Stimulated activated effector memory CD8-positive, alpha-beta T cell treated with anti-CD3 and anti-CD28 coated beads, Interleukin-12 subunit alpha, Interleukin-12 subunit beta, amount 100 ng/mL, for 72 hours (primary cell): ENCODE data around the gene SHLD1.
"Not testable (repeated sequence)": the region's sequence is repeated elsewhere in the genome, so short reads cannot be mapped to it uniquely, and the experiment has no call there.

Experiments used
- ATAC-seq: fragments of 150-1000 bp; cut with Tn5 transposase; 2 replicates; pipeline ENCODE4 v1.10.0; 2021
- DNase-seq, 2 donors: peaks; one replicate each; pipeline ENCODE4 v3.0.0; 2021 to 2022; ENCODE audit warnings: low spot score in 2 of 2
- H3K27ac Mint-ChIP-seq: one replicate; pipeline ENCODE4 v1.8.0; 2022; ENCODE audit warnings: mild to moderate bottlenecking, mixed read lengths
- H3K36me3 Mint-ChIP-seq: one replicate; pipeline ENCODE4 v1.8.0; 2022; ENCODE audit warnings: mild to moderate bottlenecking, mixed read lengths
- H3K4me1 Mint-ChIP-seq: one replicate; pipeline ENCODE4 v1.8.0; 2022; ENCODE audit warnings: mixed read lengths
- H3K4me3 Mint-ChIP-seq: one replicate; pipeline ENCODE4 v1.8.0; 2022; ENCODE audit warnings: mild to moderate bottlenecking, mixed read lengths
- H3K9me3 Mint-ChIP-seq: one replicate; pipeline ENCODE4 v1.8.0; 2022; ENCODE audit warnings: mixed read lengths

The SHLD1 gene

DNA sequence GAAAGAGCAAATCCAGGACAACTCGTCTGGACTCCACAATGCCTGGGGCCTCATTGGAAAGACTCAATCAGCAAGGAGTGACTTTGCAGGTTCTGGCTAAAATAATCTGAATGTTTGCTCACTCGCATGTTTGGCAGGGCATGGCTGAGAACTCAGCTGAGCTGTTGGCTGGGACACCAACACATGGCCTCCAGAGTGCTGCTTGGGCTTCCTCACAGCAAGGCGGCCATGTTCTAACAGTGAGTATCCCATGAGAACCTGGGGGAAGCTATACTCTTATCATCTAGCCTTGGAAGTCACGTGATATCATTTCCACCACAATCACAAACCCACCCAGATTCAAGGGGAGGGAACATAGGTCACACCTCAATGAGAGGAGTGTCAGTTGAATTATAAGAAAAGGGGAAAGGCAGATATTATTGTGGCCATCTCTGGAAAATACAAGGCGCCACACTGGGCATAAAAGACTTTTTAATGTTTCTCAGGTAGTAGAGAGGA is 23.1 kb upstream of the SHLD1 start:
- no peak overlapping the region for H3K27ac Mint-ChIP-seq
- peaks cover 3% of the 10 kb centered on the region for H3K9me3 Mint-ChIP-seq
- no peak overlapping the region for H3K4me3 Mint-ChIP-seq
- no peak for ATAC-seq
- no peaks in the 10 kb centered on the region for H3K36me3 Mint-ChIP-seq
- H3K4me1 Mint-ChIP-seq = no peaks in the 10 kb centered on the region
- no peak for DNase-seq

DNA sequence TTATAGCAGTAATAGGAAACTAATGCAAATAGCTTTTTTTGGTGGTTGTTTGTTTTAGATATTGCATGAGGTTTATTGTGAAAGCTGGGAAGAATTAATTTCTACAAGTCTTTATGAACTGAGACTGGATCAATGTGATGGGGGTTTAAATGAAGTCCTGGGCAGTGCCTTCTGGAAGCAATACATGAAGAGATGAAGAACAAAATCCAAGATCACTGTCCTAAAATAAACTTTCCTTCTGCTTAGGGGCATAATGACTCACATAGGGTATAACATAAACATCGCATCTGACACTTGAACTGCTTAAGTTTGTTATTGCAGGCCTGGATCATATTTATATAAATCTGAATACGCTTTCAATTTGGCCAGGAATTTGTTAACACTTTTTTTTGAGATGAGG is 20.9 kb upstream of the SHLD1 start:
- Mint-ChIP-seq H3K36me3 (no peaks in the 10 kb centered on the region), H3K9me3 (peaks cover 3% of the 10 kb centered on the region), H3K4me1 (no peaks in the 10 kb centered on the region), H3K27ac (no peak overlapping the region), H3K4me3 (no peak overlapping the region)
- ATAC-seq (no peak), DNase-seq (no peak)

DNA sequence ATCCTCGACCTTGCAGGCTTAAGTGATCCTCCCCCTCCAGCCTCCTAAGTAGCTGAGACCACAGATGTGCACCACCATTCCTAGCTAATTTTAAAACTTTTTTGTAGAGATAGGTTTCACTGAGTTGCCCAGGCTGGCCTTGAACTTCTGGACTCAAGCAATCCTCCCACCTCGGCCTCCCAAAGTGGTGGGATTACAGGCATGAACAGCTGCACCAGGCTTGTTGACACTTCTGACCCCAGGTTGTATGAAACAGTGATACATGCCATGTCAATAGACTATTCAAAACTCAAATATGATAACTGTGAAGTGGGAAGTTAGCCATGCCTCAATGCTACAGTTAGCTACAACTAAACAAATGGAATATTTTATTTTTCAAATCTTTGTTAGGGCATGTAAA is 20.1 kb upstream of the SHLD1 start:
- no peak for ATAC-seq
- H3K9me3 Mint-ChIP-seq = peaks cover 3% of the 10 kb centered on the region
- no peaks in the 10 kb centered on the region for H3K4me1 Mint-ChIP-seq
- H3K4me3 Mint-ChIP-seq = no peak overlapping the region
- no peaks in the 10 kb centered on the region for H3K36me3 Mint-ChIP-seq
- H3K27ac Mint-ChIP-seq = no peak overlapping the region
- DNase-seq = no peak

DNA sequence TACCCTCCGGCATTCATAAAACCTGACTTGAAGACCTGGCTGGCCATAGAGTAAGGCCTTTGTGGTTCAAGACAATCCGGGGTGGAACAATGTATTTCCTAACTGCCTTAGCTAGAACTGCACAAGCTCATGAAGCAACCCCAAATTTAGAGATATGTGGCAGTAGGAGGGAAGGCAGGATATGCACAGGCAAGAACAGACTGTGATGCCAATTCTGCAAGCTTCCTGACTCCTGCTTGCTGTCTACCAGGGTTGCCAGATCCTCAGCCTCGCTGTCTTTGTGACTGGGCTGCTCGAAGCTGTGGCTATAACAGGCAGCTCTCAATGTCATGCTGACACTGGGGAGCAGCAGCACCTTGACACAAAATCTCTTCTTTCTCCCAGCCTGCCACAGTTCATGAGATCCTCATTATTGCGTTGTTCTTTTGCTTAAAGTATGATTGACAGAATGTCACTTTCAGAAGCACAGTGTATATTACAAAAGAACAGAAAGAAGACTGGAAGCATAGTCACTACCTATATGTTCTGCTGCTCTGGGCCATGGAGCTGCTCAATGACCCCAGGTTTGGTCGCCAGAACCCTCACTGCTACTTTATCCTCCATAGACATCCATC is 18.3 kb upstream of the SHLD1 start:
- Mint-ChIP-seq H3K36me3 (no peaks in the 10 kb centered on the region), H3K9me3 (peaks cover 3% of the 10 kb centered on the region), H3K4me3 (no peak overlapping the region), H3K27ac (no peak overlapping the region), H3K4me1 (no peaks in the 10 kb centered on the region)
- no peak for ATAC-seq
- DNase-seq = no peak

DNA sequence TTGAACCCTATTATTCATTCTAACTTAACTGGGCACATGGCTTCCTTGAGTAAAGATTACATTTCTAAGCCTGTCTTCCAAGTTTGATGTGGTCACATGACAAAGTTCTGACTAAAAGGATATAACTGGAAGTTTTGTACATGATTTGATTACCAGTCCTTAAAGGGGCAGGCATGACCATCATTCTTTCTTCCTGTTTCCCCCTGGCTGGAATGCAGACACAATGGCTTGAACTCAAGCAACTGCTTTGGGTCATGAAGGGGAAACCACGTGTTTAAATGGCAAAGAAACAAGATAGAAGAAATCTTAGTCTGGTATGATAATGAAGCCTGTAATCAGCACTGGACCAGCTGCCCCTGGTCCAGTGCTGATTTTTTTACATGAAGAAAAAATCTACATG is 15.6 kb upstream of the SHLD1 start:
- Mint-ChIP-seq H3K4me3 (no peak overlapping the region), H3K36me3 (no peaks in the 10 kb centered on the region), H3K9me3 (no peaks in the 10 kb centered on the region), H3K4me1 (no peaks in the 10 kb centered on the region), H3K27ac (no peak overlapping the region)
- ATAC-seq = no peak
- no peak for DNase-seq

DNA sequence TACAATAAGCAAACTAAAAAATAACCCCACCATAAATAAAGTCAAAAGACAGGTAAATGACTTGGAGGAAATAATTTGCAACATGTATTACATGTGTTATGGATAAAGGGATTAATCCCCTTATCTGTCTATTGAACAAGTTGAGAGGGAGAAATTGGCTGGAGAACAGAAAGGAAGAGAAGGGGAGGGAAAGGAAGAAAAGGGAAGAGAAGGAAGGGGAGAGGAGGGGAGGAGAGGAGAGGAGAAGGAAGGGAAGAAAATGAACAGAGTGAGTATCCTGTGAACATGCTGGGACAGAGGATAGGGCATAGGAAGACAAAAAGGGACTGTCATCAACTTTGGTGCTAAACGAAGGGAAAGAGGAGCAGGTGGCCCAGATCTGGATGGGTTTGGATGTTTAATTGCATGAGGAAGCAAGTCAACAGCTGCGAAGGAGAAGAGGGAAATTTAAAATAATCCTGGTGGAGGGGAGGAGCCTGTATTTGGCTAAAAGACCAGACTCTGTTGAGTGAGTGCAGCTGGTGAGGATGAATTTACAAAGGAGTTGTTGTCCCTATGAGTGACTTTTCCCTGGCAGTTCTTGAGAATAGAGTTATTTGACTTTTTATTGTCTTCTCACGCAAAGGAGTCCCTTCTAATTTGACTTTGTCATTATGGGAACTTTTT is 14.2 kb upstream of the SHLD1 start:
- no peak overlapping the region for H3K4me3 Mint-ChIP-seq
- no peaks in the 10 kb centered on the region for H3K9me3 Mint-ChIP-seq
- no peaks in the 10 kb centered on the region for H3K36me3 Mint-ChIP-seq
- H3K27ac Mint-ChIP-seq = no peak overlapping the region
- DNase-seq (no peak), ATAC-seq (no peak)
- H3K4me1 Mint-ChIP-seq = no peaks in the 10 kb centered on the region

DNA sequence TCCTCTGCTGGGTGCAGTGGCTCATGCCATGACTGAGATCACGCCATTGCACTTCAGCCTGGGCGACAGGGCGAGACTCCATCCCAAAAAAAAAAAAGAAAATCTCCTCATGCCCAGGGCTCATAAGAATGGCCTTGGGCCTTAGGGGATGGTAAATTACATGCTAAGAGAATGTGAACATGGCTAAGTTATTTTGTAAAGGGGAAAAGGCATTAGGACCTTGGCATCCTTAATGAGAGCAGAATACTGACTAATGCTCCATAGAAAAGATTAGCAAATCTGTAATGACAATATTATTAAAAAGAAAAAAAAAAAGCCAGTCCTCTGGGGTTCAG is 12.6 kb upstream of the SHLD1 start:
- no peak overlapping the region for H3K27ac Mint-ChIP-seq
- no peak overlapping the region for H3K4me3 Mint-ChIP-seq

DNA sequence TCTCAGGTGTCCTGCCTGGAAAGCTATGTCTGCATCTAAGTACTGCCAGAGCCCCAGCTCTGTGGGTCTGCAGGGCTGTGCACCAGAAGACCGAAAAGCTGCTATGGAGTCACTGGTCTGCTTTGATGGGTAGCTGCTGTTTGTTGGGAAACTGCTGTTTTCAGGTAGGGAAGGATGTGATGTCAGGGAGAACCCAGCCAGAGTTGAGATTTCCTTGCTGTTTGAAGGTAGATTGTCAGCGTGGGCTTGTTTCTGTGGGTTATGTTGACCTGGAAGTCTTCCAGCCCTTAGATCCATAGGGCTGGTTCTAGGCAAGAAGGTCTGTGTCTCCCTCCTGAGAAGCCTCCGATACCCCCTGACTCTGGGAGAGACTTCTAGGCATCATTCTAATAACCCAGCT is 12.2 kb upstream of the SHLD1 start:
- no peak overlapping the region for H3K4me3 Mint-ChIP-seq
- no peak overlapping the region for H3K27ac Mint-ChIP-seq
- no peak for ATAC-seq

More for the DNA sequence above, 12.6 kb upstream of the SHLD1 start:
- Mint-ChIP-seq H3K4me1 (no peaks in the 10 kb centered on the region), H3K36me3 (no peaks in the 10 kb centered on the region), H3K9me3 (no peaks in the 10 kb centered on the region)
- DNase-seq (no peak), ATAC-seq (no peak)

DNA sequence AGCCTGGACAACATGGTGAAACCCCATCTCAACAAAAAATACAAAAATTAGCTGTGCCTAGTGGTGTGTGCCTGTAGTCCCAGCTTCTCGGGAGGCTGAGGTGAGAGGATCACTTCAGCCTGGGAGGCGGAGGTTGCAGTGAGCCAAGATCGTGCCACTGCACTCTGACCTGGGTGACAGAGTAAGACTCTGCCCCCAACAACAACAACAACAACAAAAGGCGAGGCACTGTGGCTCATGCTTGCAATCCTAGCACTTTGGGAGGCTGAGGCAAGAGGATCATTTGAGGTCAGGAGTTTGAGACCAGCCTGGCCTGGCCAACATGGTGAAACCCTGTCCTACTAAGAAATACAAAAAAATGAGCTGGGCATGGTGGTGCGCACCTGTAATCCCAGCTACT is 9.6 kb upstream of the SHLD1 start:
- not testable (repeated sequence) for H3K4me1 Mint-ChIP-seq, DNase-seq, H3K9me3 Mint-ChIP-seq, H3K27ac Mint-ChIP-seq, H3K4me3 Mint-ChIP-seq, H3K36me3 Mint-ChIP-seq, ATAC-seq

More for the DNA sequence above, 12.2 kb upstream of the SHLD1 start:
- DNase-seq = no peak
- Mint-ChIP-seq H3K4me1 (no peaks in the 10 kb centered on the region), H3K36me3 (no peaks in the 10 kb centered on the region), H3K9me3 (no peaks in the 10 kb centered on the region)

DNA sequence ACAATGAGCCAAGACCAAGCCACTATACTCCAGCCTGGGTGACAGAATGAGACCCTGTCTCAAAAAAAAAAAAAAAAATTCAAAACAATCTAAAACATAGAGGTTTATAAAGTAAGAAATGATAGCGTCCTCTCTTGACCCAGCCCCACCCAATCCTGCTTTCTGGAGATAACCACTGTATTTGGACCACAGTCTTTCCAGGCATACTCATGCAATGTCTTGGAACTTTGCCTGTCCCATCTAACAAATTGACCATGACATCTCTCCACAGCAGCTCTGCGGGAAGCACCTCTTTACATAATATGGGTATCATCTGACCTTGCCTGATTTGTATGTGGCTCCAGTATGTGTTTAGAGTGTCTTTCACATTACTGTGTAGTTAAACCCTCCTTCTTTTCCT is 9.1 kb upstream of the SHLD1 start:
- no peak for ATAC-seq
- Mint-ChIP-seq H3K9me3 (no peaks in the 10 kb centered on the region), H3K27ac (no peak overlapping the region), H3K4me3 (no peak overlapping the region), H3K4me1 (no peaks in the 10 kb centered on the region), H3K36me3 (no peaks in the 10 kb centered on the region)
- no peak for DNase-seq

DNA sequence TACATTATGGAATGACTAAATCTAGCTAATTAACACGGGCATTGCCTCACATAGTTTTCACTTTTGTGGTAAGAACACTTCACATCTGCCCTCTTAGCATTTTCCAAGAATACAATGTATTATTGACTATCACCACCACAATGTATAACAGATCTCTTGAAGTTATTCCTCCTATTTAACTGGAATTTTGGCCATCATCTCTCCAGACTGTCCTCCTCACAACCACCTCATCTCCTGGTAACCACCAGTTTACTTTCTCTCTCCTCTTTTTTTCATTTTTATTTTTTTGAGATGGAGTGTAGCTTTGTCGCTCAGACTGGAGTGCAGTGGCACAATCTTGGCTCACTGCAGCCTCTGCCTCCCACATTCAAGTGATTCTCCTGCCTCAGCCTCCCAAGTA is 8.2 kb upstream of the SHLD1 start:
- no peak for DNase-seq
- H3K36me3 Mint-ChIP-seq = no peaks in the 10 kb centered on the region
- H3K27ac Mint-ChIP-seq = no peak overlapping the region
- no peaks in the 10 kb centered on the region for H3K4me1 Mint-ChIP-seq
- no peaks in the 10 kb centered on the region for H3K9me3 Mint-ChIP-seq
- no peak overlapping the region for H3K4me3 Mint-ChIP-seq
- ATAC-seq = no peak

DNA sequence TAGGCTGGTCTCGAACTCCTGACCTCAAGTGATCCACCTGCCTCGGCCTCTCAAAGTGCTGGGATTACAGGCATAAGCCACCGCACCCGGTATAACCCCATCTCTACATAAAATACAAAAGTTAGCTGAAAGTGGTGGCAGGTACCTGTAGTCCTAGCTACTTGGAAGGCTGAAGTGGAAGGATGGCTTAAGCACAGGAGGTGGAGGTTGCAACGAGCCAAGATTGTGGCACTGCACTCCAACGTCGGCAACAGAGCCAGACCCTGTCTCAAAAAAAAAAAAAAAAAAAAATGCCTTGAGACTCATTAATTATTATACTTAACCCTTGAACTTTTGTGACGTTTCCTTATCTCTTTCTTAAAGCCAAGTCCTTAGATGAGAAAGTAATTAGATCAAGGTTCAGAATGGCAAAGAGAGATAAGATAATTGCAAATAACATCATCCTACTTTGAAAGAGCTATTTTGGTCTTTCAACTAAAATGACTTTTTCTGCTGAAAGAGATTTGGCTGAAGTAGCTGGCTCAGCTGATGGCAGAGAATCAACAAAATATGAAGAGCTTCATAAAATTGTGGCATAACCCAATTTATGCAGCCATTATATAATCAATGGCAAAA is 4.7 kb upstream of the SHLD1 start:
- H3K4me1 Mint-ChIP-seq = no peaks in the 10 kb centered on the region
- no peak overlapping the region for H3K4me3 Mint-ChIP-seq
- ATAC-seq (no peak), DNase-seq (no peak)
- no peaks in the 10 kb centered on the region for H3K9me3 Mint-ChIP-seq
- no peaks in the 10 kb centered on the region for H3K36me3 Mint-ChIP-seq
- no peak overlapping the region for H3K27ac Mint-ChIP-seq

DNA sequence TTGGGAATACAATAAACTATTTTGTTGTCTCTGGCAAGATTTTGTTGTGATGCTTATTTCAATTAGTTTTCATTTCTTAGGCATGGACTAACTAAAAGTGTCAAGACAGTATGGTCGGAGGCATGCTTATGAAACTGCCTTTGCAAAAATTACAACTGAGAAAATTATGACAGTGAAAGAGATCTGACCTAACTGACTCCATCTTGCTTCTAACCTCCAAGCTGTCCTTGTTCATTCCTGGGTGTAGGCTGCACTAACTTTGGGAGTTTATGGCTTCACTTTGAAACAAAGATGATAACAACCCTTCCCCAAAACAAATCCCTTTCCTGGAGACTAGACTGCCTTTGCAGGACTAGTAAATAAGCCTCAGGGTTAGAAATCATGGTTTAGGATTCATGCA is 4.1 kb upstream of the SHLD1 start:
- Mint-ChIP-seq H3K36me3 (no peaks in the 10 kb centered on the region), H3K9me3 (no peaks in the 10 kb centered on the region), H3K4me1 (peaks cover 3% of the 10 kb centered on the region), H3K27ac (no peak overlapping the region), H3K4me3 (no peak overlapping the region)
- ATAC-seq = no peak
- DNase-seq = no peak

DNA sequence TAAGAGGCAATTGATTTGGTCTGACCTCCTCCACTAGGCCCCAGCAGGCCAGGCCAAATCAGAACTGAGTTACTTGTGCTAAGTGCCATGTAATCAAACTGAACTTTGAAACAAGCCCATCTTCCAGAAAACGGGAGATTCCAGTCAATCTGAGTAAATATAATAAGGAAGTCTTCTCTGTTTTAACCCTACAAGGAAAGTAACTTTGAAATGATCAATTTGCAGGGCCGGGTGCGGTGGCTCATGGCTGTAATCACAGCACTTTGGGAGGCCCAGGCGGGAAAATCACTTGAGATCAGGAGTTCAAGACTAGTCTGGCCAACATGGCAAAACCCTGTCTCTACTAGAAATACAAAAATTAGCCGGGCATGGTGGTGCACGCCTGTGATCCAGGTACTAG is 2.0 kb upstream of the SHLD1 start:
- Mint-ChIP-seq H3K27ac (no peak overlapping the region), H3K36me3 (no peaks in the 10 kb centered on the region), H3K9me3 (no peaks in the 10 kb centered on the region), H3K4me3 (no peak overlapping the region), H3K4me1 (peaks cover 6% of the 10 kb centered on the region)
- DNase-seq (no peak), ATAC-seq (no peak)

DNA sequence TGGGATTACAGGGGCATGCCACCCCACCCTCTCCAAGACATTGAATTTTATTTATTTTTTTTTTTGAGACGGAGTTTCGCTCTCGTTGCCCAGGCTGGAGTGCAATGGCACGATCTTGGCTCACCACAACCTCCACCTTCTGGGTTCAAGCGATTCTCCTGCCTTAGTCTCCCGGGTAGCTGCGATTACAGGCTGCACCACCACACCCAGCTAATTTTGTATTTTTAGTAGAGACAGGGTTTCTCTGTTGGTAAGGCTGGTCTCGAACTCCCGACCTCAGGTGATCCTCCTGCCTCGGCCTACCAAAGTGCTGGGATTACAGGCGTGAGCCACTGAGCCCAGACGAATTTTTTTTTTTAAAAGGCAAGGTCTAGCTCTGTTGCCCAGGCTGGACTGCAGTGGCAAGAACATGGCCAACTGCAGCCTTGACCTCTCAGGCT is 669 bp upstream of the SHLD1 start:
- peak overlapping the region; percentile 78 for H3K4me3 Mint-ChIP-seq
- ATAC-seq, DNase-seq, H3K9me3 Mint-ChIP-seq, H3K36me3 Mint-ChIP-seq, H3K4me1 Mint-ChIP-seq: not testable (repeated sequence)
- H3K27ac Mint-ChIP-seq = peak overlapping the region; percentile 96

DNA sequence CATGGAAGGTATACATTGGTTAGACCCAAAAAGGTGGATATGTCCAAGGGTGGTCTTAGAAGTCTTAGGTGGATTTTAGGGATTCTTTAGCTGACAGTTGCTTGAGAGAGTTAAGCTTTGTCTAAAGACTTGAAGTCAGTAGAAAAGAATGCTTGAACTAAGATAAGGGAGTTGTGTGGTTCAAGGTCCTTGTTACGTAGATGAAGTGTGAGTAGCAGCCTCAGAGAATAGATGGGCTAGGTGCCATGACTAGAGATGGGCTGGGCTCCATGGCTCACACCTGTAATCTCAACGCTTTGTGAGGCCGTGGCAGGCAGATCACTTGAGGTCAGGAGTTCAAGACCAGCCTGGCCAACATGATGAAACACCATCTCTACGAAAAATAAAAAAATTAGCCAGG is 1.7 kb downstream of the SHLD1 start:
- Mint-ChIP-seq H3K4me3 (peak overlapping the region; percentile 78), H3K4me1 (peaks cover 6% of the 10 kb centered on the region), H3K9me3 (no peaks in the 10 kb centered on the region), H3K27ac (no peak overlapping the region), H3K36me3 (peaks cover under 1% of the 10 kb centered on the region)
- DNase-seq = no peak
- no peak for ATAC-seq
